GM13977 (cell line): Measurements from ENCODE around the gene C9orf43.

Experiments used
- DNase-seq: peaks from one replicate; pipeline ENCODE4 v3.0.0; 2012; ENCODE audit warnings: low spot score
- in situ Hi-C: fragments of 300-500 bp; cut with MboI; formaldehyde crosslinking; loops from one replicate; pipeline ENCODE4 v1.12.0; 2022; ENCODE audit warnings: low sequenced_read_pairs, low pct_unique_long_range_greater_than_20kb, mixed read lengths, inconsistent platforms; ENCODE audit not compliant: unreplicated experiment
- TF ChIP-seq, protein P1 (sequence below): IDR thresholded peaks from 2 replicates; pipeline ENCODE4 v1.5.1; 2012; ENCODE audit warnings: mild to moderate bottlenecking, control low read depth; ENCODE audit not compliant: insufficient read depth; ENCODE audit errors: extremely low read depth, missing control alignments

C9orf43 gene

DNA sequence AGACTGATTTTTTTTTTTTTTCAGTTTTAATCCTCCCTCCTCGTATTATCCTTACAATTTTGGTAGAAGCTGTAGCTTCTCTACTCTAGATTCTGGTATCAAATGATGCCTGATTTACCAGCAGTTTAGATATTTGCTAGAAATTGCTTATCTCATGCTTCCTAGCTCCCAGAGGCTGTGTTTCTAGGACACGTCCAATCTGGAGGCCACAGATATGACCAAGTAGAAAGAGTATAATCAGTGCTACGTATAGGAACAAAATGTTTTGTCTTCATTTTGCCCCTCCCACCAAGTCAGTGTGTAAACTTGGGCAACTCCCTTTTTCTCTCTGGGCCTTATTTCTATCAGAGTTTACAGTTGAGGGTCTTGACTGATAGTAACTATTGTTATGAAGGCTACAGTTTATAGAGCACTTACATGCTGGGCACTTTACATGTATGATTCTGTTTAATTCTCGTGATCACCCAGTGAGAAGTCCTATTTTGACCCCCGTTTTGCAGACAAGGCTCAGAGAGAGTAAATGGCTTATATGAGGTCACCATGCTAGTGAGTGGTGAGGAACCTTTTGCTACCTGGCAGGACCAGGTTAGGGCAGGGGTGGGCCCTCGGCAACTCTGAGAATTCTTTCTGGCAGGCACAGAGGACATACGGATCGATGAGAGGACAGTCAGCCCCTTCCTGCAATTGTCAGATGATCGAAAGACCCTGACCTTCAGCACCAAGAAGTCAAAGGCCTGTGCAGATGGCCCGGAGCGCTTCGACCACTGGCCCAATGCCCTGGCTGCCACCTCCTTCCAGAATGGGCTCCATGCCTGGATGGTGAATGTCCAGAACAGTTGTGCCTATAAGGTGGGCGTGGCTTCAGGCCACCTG is 41.3 kb upstream of the C9orf43 start:
- DNase-seq = no peak
- in situ Hi-C loops = no loop called here
- TF ChIP-seq, protein P1, sequence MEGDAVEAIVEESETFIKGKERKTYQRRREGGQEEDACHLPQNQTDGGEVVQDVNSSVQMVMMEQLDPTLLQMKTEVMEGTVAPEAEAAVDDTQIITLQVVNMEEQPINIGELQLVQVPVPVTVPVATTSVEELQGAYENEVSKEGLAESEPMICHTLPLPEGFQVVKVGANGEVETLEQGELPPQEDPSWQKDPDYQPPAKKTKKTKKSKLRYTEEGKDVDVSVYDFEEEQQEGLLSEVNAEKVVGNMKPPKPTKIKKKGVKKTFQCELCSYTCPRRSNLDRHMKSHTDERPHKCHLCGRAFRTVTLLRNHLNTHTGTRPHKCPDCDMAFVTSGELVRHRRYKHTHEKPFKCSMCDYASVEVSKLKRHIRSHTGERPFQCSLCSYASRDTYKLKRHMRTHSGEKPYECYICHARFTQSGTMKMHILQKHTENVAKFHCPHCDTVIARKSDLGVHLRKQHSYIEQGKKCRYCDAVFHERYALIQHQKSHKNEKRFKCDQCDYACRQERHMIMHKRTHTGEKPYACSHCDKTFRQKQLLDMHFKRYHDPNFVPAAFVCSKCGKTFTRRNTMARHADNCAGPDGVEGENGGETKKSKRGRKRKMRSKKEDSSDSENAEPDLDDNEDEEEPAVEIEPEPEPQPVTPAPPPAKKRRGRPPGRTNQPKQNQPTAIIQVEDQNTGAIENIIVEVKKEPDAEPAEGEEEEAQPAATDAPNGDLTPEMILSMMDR = no peak

DNA sequence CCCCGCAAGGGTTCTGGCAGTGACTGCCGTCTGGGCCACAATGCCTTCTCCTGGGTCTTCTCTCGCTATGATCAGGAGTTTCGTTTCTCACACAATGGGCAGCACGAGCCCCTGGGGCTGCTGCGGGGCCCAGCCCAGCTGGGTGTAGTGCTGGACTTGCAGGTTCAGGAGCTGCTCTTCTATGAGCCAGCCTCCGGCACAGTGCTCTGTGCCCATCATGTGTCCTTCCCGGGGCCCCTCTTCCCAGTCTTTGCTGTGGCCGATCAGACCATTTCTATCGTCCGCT is 40.7 kb upstream of the C9orf43 start:
- TF ChIP-seq, protein P1 = no peak
- in situ Hi-C loops = no loop called here
- DNase-seq = no peak

DNA sequence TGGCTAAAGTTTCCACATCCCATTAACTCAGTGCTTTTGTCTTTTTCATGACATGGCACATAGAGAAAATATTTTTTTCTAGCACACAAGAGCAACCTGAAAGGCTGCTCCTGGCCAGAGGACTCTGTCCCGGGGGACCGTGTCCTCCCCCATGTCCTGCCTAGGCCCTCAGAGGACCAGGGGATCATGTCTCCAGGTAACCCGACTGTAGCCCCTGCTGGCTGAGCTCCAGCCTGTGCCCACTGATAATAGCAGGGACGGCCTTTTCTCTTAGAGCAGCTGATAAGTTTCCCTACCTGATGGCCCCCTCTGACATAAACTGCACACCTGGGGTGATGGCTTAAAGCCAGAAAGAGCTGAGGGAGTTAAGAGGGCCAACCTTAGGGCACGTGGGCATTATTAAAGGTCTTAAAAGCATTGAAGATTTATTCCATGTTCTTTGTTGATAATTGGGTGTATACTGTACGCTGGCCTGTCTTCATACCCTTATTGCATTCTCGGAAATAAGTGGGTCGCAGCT is 39.7 kb upstream of the C9orf43 start:
- TF ChIP-seq, protein P1 = no peak
- no peak for DNase-seq
- in situ Hi-C loops = no loop called here

DNA sequence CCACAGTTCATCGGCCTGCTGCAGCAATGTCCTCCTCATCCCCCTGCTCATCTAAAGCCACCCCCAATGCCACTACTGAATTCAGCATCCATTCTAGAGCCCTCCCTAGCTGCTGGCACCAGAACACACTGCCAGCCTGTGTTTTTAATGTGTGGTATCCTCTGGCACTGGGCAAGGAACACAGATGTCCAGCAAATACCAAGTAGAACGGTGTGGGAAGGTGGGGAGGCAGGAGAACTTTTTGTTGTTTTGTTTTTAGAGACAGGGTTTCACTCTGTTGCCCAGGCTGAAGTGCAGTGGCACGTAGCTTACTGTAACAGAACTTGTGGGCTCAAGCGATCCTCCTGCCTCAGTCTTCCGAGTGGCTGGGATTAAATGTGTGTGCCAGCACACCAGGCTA is 38.5 kb upstream of the C9orf43 start:
- TF ChIP-seq, protein P1 = no peak
- no peak for DNase-seq
- in situ Hi-C loops = no loop called here

DNA sequence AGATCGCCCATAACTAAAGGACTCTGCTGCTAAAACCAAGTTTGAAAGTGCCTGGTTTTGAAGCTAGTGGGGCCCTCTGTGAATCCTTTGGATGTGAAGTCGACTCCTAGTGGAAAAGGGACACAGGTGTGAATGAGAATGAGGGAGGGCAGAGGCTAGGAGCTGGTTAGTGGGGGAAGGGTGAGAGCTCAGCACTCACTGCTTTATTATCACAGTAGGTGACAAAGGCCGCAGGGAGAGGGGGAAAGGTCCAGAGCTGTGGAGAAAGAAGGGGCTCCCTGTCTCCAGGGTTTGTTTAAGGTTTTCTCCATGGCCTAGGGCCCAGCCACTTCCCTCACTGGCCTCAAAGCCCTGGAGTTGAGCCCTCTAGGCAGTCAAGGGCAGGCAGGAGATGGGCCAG is 37.3 kb upstream of the C9orf43 start:
- no peak for DNase-seq
- TF ChIP-seq, protein P1 = no peak
- in situ Hi-C loops = no loop called here

DNA sequence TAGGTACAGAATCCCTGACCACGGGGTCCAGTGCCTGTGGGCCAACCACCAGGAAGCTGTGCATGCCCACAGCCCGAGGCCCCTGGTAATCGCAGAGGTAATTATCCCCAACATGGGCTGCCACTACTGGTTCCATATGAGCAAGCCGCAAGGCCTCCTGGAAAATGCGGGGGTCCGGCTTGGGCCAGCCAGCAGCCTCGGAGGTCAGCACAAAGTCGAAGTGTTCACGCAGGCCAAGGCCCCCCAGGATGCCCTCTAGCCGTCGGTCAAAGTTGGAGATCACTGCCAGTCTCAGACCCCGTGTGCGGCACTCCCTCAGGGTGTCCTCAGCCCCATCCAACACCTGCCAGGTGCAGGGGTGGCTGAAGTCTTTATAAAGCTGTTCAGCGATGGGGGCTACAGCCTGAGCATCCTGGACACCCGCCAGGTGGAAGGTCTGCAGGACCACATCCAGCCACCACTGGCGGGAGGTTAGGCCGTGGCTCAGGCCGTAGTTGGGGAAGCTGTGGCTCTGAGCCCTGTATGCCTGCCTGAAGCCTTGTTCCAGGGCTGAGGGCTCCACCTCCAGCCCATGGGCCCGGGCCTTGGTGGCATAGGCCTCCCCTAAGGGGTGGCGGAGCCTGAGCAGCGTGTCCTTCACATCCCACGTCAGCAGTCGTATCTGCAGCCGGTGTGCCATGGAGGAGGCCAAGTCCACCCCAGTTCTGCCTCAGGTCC is 36.7 kb upstream of the C9orf43 start:
- in situ Hi-C loops = no loop called here
- DNase-seq = no peak
- TF ChIP-seq, protein P1 = no peak
